Fibroblast of mammary gland (primary cell): ENCODE results near the gene DUSP2.

Experiments used
- DNase-seq: peaks from one replicate; pipeline ENCODE4 v3.0.0-alpha.2; 2010; ENCODE audit warnings: low read depth
- H3K4me3 ChIP-seq: 2 replicates; pipeline ENCODE4 v1.5.1; 2011; ENCODE audit warnings: low read depth, mild to moderate bottlenecking, low read length, moderate library complexity; ENCODE audit not compliant: control insufficient read depth
- CTCF ChIP-seq: conservative IDR thresholded peaks from 2 replicates; pipeline ENCODE4 v1.5.1; 2011; ENCODE audit warnings: low read depth, low read length, inconsistent platforms; ENCODE audit not compliant: control insufficient read depth, insufficient read depth

Gene DUSP2

GRCh38 chr2:96135171-96135570 is 10.1 kb downstream of the DUSP2 start:
- no peak for TF ChIP-seq CTCF
- no peak overlapping the region for H3K4me3 ChIP-seq
- no peak for DNase-seq

GRCh38 chr2:96134421-96134820 is 10.8 kb downstream of the DUSP2 start:
- DNase-seq = no peak
- H3K4me3 ChIP-seq = no peak overlapping the region
- TF ChIP-seq CTCF = no peak

- H3K4me3 ChIP-seq = no peak overlapping the region
- TF ChIP-seq CTCF = no peak
- no peak for DNase-seq
Observed at GRCh38 chr2:96131813-96132745, 13.2 kb downstream of the DUSP2 start.

GRCh38 chr2:96131152-96131812 is 14.0 kb downstream of the DUSP2 start:
- no peak overlapping the region for H3K4me3 ChIP-seq
- TF ChIP-seq CTCF = no peak
- no peak for DNase-seq

GRCh38 chr2:96130483-96130882 is 14.8 kb downstream of the DUSP2 start:
- no peak for TF ChIP-seq CTCF
- H3K4me3 ChIP-seq = no peak overlapping the region
- DNase-seq = no peak

- H3K4me3 ChIP-seq = no peak overlapping the region
- no peak for DNase-seq
- TF ChIP-seq CTCF = no peak
Observed at GRCh38 chr2:96129528-96130120, 15.6 kb downstream of the DUSP2 start.
